A673 (cell line): ENCODE measurements around the gene TRAK1. TPM values are rescaled to one million over a fixed set of nuclear protein-coding genes. Genes with fewer than 3 reads are reported as not detected.
"Not testable (repeated sequence)": the region's sequence is repeated elsewhere in the genome, so short reads cannot be mapped to it uniquely, and the experiment has no call there.

Experiments used
- BruUV-seq: library from RNA; stranded (reverse); fragments of 400-500 nt; replicated peaks from 2 replicates; lab custom pipeline; 2021; lab: Mats Ljungman, UMichigan
- CTCF ChIA-PET: fragments of 300-600 bp; sonication (Branson Sonifier 250); formaldehyde crosslinking; loops from one replicate; lab custom pipeline; 2022; ENCODE audit warnings: antibody characterized with exemption; lab: Charles Lee
- POLR2A ChIA-PET: fragments of 300-600 bp; sonication (Branson Sonifier 250); formaldehyde crosslinking; loops from one replicate; lab custom pipeline; 2022; ENCODE audit warnings: antibody characterized with exemption; ENCODE audit not compliant: low non-redundant PET; lab: Charles Lee
- DNase-seq: peaks from one replicate; pipeline ENCODE4 v3.0.0-alpha.2; 2015; ENCODE audit warnings: low spot score
- H3K27ac ChIP-seq: fragments of 200-600 bp; sonication (generic); 2 replicates; pipeline ENCODE4 v1.5.1; 2016; ENCODE audit warnings: mixed run types, low read depth, mild to moderate bottlenecking, mixed read lengths, antibody characterized with exemption, low read length; ENCODE audit not compliant: poor library complexity, severe bottlenecking
- H3K27me3 ChIP-seq: fragments of 200-600 bp; sonication (generic); replicated peaks from 2 replicates; pipeline ENCODE4 v1.6.1; 2017; ENCODE audit warnings: mixed run types, low read depth, mild to moderate bottlenecking, mixed read lengths, antibody characterized with exemption, low read length; ENCODE audit not compliant: insufficient read depth, poor library complexity
- H3K36me3 ChIP-seq: fragments of 200-600 bp; sonication (generic); 2 replicates; pipeline ENCODE4 v1.6.1; 2016; ENCODE audit warnings: mixed run types, mild to moderate bottlenecking, mixed read lengths, antibody characterized with exemption, low read length; ENCODE audit not compliant: insufficient read depth, poor library complexity, severe bottlenecking
- H3K4me1 ChIP-seq: fragments of 200-600 bp; sonication (generic); 2 replicates; pipeline ENCODE4 v1.6.1; 2017; ENCODE audit warnings: mixed run types, mild to moderate bottlenecking, mixed read lengths, antibody characterized with exemption, low read length; ENCODE audit not compliant: insufficient read depth, poor library complexity, severe bottlenecking
- H3K4me3 ChIP-seq: fragments of 200-600 bp; sonication (generic); 2 replicates; pipeline ENCODE4 v1.5.1; 2016; ENCODE audit warnings: low read depth, mixed run types, mild to moderate bottlenecking, mixed read lengths, low read length; ENCODE audit not compliant: poor library complexity, severe bottlenecking
- H3K9me3 ChIP-seq: fragments of 200-600 bp; sonication (generic); 2 replicates; pipeline ENCODE4 v1.6.1; 2016; ENCODE audit warnings: mixed run types, low read depth, mild to moderate bottlenecking, mixed read lengths, antibody characterized with exemption, low read length; ENCODE audit not compliant: poor library complexity, severe bottlenecking
- EZH2 ChIP-seq: fragments of 200-600 bp; sonication (generic); IDR thresholded peaks from 2 replicates; pipeline ENCODE4 v1.6.1; 2017; ENCODE audit warnings: borderline replicate concordance, low read depth, mild to moderate bottlenecking, mixed read lengths, antibody characterized with exemption, low read length; ENCODE audit not compliant: poor library complexity, severe bottlenecking
- intact Hi-C: fragments of 100-400 bp; cut with micrococcal nuclease; formaldehyde crosslinking; loops from one replicate; pipeline ENCODE4 v1.10.0; 2022; ENCODE audit not compliant: unreplicated experiment
- total RNA-seq: library from RNA; stranded (reverse); gene quantifications from 2 replicates; pipeline ENCODE4 v1.2.3, GENCODE V29; 2021
- TF ChIP-seq, protein P1 (sequence below): fragments of 300-800, 200-600 bp; sonication (generic); conservative IDR thresholded peaks from 2 replicates; pipeline ENCODE4 v1.5.1; 2017; ENCODE audit warnings: low read depth, mild to moderate bottlenecking, antibody characterized with exemption, low read length, moderate library complexity, mixed read lengths

TRAK1 gene
- total RNA-seq, 1 experiment from 2014 or later: 16.3 TPM

DNA sequence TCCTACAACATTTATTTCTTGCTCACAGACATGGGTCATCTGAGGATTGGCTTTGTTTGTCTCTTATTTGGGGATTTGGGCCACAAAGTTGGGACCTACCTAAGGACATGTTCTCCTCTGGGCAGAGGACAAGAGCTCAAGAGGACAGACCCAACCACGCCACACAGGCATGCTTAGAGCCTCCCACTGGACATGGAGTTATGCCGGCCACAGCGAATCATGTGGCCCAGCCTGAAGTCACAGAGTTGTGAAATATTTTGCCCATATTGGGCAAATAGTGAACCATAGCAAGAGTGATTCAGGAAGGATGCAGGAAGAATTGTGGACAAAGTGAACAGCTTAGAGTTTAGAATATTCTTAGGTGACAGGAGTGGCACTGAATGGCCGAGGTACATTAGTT lies 9.9 kb downstream of the TRAK1 start:
- DNase-seq: no peak
- Histone ChIP-seq H3K4me1 (peaks cover 8% of the 10 kb centered on the region), H3K27ac (no peak overlapping the region), H3K9me3 (no peaks in the 10 kb centered on the region), H3K4me3 (no peak overlapping the region), H3K27me3 (no peaks in the 10 kb centered on the region), H3K36me3 (no peaks in the 10 kb centered on the region)
- no TSS peak for BruUV-seq
- CTCF ChIA-PET: no interaction called here
- TF ChIP-seq, protein P1, sequence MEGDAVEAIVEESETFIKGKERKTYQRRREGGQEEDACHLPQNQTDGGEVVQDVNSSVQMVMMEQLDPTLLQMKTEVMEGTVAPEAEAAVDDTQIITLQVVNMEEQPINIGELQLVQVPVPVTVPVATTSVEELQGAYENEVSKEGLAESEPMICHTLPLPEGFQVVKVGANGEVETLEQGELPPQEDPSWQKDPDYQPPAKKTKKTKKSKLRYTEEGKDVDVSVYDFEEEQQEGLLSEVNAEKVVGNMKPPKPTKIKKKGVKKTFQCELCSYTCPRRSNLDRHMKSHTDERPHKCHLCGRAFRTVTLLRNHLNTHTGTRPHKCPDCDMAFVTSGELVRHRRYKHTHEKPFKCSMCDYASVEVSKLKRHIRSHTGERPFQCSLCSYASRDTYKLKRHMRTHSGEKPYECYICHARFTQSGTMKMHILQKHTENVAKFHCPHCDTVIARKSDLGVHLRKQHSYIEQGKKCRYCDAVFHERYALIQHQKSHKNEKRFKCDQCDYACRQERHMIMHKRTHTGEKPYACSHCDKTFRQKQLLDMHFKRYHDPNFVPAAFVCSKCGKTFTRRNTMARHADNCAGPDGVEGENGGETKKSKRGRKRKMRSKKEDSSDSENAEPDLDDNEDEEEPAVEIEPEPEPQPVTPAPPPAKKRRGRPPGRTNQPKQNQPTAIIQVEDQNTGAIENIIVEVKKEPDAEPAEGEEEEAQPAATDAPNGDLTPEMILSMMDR: no peak
- no peak for TF ChIP-seq EZH2
- POLR2A ChIA-PET: no interaction called here
- intact Hi-C loops: no loop called here

- no TSS peak for BruUV-seq
- CTCF ChIA-PET: no interaction called here
- DNase-seq: no peak
- no peaks in the 10 kb centered on the region for H3K27me3 ChIP-seq
- POLR2A ChIA-PET: no interaction called here
- no peak overlapping the region for H3K27ac ChIP-seq
- no peaks in the 10 kb centered on the region for H3K36me3 ChIP-seq
- intact Hi-C loops: no loop called here
- TF ChIP-seq EZH2: no peak
- TF ChIP-seq, protein P1: no peak
- H3K4me1 ChIP-seq: peaks cover 8% of the 10 kb centered on the region
- H3K4me3 ChIP-seq: no peak overlapping the region
- H3K9me3 ChIP-seq: no peaks in the 10 kb centered on the region
These were observed 10.3 kb downstream of the TRAK1 start for GRCh38 chr3:42101481-42101880.

- DNase-seq: no peak
- Histone ChIP-seq H3K4me3 (no peak overlapping the region), H3K9me3 (no peaks in the 10 kb centered on the region), H3K36me3 (no peaks in the 10 kb centered on the region), H3K27ac (no peak overlapping the region), H3K4me1 (no peaks in the 10 kb centered on the region), H3K27me3 (no peaks in the 10 kb centered on the region)
- POLR2A ChIA-PET: no interaction called here
- TF ChIP-seq EZH2: no peak
- TF ChIP-seq, protein P1: no peak
- intact Hi-C loops: no loop called here
- CTCF ChIA-PET: no interaction called here
- no TSS peak for BruUV-seq
These were observed 11.4 kb downstream of the TRAK1 start for GRCh38 chr3:42102571-42102970.

- BruUV-seq, DNase-seq, H3K36me3 ChIP-seq, CTCF ChIA-PET, H3K4me1 ChIP-seq, H3K9me3 ChIP-seq, H3K27ac ChIP-seq, POLR2A ChIA-PET, intact Hi-C loops, H3K27me3 ChIP-seq, H3K4me3 ChIP-seq: not testable (repeated sequence)
These were observed 12.9 kb downstream of the TRAK1 start for GRCh38 chr3:42103921-42104665.

- DNase-seq, POLR2A ChIA-PET, H3K9me3 ChIP-seq, CTCF ChIA-PET, H3K27ac ChIP-seq, BruUV-seq, intact Hi-C loops, H3K36me3 ChIP-seq, H3K4me3 ChIP-seq, H3K4me1 ChIP-seq, H3K27me3 ChIP-seq: not testable (repeated sequence)
These were observed 14.8 kb downstream of the TRAK1 start for GRCh38 chr3:42105994-42106393.
